ENCODE measurements around the gene AP5Z1.

DNA sequence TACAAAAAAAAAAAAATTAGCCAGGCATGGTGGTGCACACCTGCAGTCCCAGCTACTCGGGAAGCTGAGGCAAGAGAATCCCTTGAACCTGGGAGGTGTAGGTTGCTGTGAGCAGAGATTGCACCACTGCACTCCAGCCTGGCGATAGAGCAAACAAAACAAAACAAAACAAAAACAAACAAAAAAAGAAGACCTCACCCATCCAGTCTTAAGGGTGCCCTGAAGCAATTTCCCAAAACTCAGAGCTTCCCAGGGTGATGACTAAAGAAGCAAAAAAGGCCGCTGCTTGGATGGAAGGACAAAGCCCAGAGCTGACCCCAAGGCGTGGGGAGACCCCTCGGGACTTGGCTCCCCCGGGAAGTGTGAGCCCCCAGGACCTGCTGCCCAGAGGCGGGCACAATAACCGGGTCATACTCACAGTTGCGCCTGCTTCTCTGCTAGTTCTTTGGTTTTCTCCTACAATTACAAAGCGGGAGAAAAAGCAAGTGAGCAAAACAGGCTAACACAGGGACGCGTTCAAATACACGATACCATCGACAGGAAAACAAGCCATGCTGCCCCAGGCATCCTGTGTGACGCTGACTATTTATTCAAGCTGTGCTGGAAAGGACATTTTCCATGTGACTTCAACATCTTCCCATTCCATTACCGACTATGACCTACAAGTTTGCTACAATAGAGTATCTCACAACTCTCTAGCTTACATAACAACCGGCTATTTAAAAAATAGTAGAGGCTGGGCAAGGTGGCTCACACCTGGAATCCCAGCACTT is 56.5 kb downstream of the AP5Z1 start:
- TF ChIP-seq, protein P1, sequence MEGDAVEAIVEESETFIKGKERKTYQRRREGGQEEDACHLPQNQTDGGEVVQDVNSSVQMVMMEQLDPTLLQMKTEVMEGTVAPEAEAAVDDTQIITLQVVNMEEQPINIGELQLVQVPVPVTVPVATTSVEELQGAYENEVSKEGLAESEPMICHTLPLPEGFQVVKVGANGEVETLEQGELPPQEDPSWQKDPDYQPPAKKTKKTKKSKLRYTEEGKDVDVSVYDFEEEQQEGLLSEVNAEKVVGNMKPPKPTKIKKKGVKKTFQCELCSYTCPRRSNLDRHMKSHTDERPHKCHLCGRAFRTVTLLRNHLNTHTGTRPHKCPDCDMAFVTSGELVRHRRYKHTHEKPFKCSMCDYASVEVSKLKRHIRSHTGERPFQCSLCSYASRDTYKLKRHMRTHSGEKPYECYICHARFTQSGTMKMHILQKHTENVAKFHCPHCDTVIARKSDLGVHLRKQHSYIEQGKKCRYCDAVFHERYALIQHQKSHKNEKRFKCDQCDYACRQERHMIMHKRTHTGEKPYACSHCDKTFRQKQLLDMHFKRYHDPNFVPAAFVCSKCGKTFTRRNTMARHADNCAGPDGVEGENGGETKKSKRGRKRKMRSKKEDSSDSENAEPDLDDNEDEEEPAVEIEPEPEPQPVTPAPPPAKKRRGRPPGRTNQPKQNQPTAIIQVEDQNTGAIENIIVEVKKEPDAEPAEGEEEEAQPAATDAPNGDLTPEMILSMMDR (IDR thresholded peaks at IDR 0.05) = no peak
- no peak for TF ChIP-seq TP53 (CRISPR knock-in tag; IDR thresholded peaks at IDR 0.05)
- TF ChIP-seq KDM1A (IDR thresholded peaks at IDR 0.05; ENCODE audit: low read depth) = no peak
- TF ChIP-seq ZNF302 (CRISPR knock-in tag; IDR thresholded peaks at IDR 0.05) = no peak
- TF ChIP-seq, protein P2, sequence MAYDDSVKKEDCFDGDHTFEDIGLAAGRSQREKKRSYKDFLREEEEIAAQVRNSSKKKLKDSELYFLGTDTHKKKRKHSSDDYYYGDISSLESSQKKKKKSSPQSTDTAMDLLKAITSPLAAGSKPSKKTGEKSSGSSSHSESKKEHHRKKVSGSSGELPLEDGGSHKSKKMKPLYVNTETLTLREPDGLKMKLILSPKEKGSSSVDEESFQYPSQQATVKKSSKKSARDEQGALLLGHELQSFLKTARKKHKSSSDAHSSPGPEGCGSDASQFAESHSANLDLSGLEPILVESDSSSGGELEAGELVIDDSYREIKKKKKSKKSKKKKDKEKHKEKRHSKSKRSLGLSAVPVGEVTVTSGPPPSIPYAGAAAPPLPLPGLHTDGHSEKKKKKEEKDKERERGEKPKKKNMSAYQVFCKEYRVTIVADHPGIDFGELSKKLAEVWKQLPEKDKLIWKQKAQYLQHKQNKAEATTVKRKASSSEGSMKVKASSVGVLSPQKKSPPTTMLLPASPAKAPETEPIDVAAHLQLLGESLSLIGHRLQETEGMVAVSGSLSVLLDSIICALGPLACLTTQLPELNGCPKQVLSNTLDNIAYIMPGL (CRISPR knock-in tag; IDR thresholded peaks at IDR 0.05; ENCODE audit: borderline replicate concordance) = no peak
- TF ChIP-seq SMC3 (IDR thresholded peaks at IDR 0.05) = no peak
- TF ChIP-seq, protein P3, sequence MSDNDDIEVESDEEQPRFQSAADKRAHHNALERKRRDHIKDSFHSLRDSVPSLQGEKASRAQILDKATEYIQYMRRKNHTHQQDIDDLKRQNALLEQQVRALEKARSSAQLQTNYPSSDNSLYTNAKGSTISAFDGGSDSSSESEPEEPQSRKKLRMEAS (IDR thresholded peaks at IDR 0.05) = no peak
- no peak for TF ChIP-seq MYC (IDR thresholded peaks at IDR 0.05; ENCODE audit: borderline replicate concordance, low read length)
- no peak for TF ChIP-seq RAD21 (conservative IDR thresholded peaks at IDR 0.05 in 1 of 2, IDR thresholded peaks at IDR 0.05 in 1 of 2)
